HG03575 (cell line): ENCODE results near the gene HASPIN.
A peak's percentile ranks its signal among the peaks of the same experiment; 100 is the strongest.

Source experiments
- ATAC-seq: cut with Tn5 transposase; IDR thresholded peaks from one replicate; pipeline ENCODE4 v1.9.1; 2021; ENCODE audit not compliant: unreplicated experiment, insufficient number of reproducible peaks, low FRiP score; ENCODE audit errors: extremely low read depth

HASPIN gene

GRCh38 chr17:3759597-3760216 is 36.0 kb downstream of the HASPIN start:
- ATAC-seq: no peak

- ATAC-seq: no peak
These were observed 37.6 kb downstream of the HASPIN start for GRCh38 chr17:3761036-3761917.

- ATAC-seq: no peak
These were observed 38.2 kb downstream of the HASPIN start for GRCh38 chr17:3761918-3762380.

GRCh38 chr17:3762922-3763776 is 39.4 kb downstream of the HASPIN start:
- peak; percentile 53 for ATAC-seq

- no peak for ATAC-seq
These were observed 40.1 kb downstream of the HASPIN start for GRCh38 chr17:3763777-3764170.

DNA sequence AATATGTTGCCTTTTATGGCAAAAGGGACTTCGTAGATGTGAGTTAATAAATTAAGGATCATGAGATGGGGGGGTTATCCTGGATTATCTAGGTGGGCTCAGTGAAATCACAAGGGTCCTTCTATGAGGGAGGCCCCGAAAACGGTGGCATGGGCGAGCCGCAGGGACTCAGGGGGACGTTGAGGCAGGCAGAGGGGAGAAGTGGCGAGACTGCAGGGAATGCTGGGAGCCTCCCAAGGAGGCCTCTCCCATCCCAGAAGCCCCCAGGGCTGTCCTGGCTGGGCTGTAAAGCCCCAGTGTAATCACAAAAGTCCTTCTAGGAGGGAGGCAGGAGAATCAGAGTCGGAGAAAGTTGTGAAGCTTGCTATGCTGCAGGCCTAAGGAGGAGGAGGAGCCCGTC is 42.3 kb downstream of the HASPIN start:
- no peak for ATAC-seq

GRCh38 chr17:3766779-3767178 is 43.1 kb downstream of the HASPIN start:
- ATAC-seq: no peak

- no peak for ATAC-seq
These were observed 44.6 kb downstream of the HASPIN start for GRCh38 chr17:3768341-3768740.

- ATAC-seq: no peak
These were observed 45.1 kb downstream of the HASPIN start for GRCh38 chr17:3768769-3769168.

DNA sequence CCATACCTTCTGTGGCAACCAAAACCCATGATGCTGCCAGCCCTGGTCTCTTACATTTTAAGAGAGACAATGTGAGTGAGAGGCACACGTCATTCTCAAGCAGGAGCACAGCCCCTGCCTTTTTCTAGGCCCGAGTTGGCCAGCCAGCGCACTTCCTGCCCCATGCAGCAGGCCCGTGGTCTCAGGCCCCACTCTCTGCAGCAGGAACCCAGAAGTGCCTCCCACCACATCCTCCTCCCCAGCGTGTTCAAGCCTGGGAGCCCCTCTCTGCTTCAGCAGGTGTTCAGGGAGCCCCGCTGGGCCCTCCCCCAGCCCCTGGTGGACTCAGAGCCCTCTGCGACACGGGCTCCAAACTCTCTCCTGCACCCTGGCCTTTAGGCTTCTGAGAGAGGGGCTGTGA is 46.8 kb downstream of the HASPIN start:
- ATAC-seq: no peak

GRCh38 chr17:3771140-3771539 is 47.4 kb downstream of the HASPIN start:
- no peak for ATAC-seq

DNA sequence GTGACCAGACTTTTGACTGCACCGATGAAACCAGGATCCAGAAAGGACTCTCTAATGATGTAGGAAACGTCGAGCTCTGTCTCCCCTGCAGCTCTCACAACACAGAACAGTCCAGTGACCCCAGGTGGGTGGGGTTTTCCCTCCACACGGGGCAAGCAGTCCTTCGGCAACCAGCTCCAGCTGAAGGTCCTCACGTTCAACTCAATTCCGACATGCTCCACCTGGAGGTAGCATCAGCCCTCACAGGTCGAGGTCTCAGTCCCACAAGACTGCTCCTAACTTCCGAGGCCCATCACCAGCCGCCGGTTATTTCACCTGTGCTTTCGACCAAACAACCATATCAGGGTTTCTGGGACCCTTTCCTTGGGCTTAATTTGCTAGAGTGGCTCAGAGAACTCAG is 49.1 kb downstream of the HASPIN start:
- ATAC-seq: no peak

- no peak for ATAC-seq
These were observed 49.8 kb downstream of the HASPIN start for GRCh38 chr17:3773511-3773910.

DNA sequence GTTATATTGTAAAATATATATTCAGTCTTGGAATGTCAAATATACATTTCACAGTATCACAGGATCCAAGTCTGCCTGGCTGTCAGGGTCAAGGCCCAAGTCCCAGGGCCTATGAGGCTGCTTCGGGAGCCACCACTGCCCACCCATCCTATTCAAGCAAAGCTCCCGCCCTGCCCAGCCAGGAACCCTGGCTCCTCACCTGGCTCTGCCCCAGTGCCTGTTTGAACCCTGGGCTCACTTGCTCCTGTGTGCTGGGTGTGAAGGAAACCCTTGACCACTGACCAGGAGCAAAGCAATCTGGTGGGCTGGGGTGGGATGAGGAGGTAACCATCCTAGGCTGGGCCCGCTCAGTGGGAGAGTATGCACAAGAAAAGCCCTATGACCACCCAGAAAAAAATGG is 50.3 kb downstream of the HASPIN start:
- ATAC-seq: no peak
